Activated CD8-positive, alpha-beta memory T cell treated with anti-CD3 and anti-CD28 coated beads, Interleukin-2, amount 10 ng/mL, durations not matched to agents 7 days and 5 days (primary cell): ENCODE measurements around the gene LRBA. TPM values are rescaled to one million over a fixed set of nuclear protein-coding genes. Genes with fewer than 3 reads are reported as not detected.

Source experiments
- ATAC-seq: fragments of 150-1000 bp; cut with Tn5 transposase; one replicate; pipeline ENCODE4 v1.10.0; 2021; ENCODE audit warnings: moderate library complexity
- CTCF ChIA-PET: fragments of 350-600 bp; sonication (Branson Sonifier 250); formaldehyde crosslinking; loops from one replicate; lab custom pipeline; 2021; ENCODE audit warnings: antibody characterized with exemption; lab: Charles Lee
- DNase-seq: peaks from one replicate; pipeline ENCODE4 v3.0.0-alpha.2; 2020
- H3K27ac Mint-ChIP-seq: one replicate; pipeline ENCODE4 v1.8.0; 2021; ENCODE audit warnings: mild to moderate bottlenecking, mixed read lengths
- H3K27me3 Mint-ChIP-seq: one replicate; pipeline ENCODE4 v1.8.0; 2021; ENCODE audit warnings: mixed read lengths
- H3K36me3 Mint-ChIP-seq: one replicate; pipeline ENCODE4 v1.8.0; 2021; ENCODE audit warnings: mild to moderate bottlenecking, mixed read lengths
- H3K4me1 Mint-ChIP-seq: one replicate; pipeline ENCODE4 v1.8.0; 2021; ENCODE audit warnings: mixed read lengths
- H3K4me3 Mint-ChIP-seq: one replicate; pipeline ENCODE4 v1.8.0; 2021; ENCODE audit warnings: mild to moderate bottlenecking, moderate library complexity, mixed read lengths
- H3K9me3 Mint-ChIP-seq: one replicate; pipeline ENCODE4 v1.8.0; 2022; ENCODE audit warnings: low read depth, mixed read lengths
- total RNA-seq, 2 experiments: library from RNA; stranded (reverse); gene quantifications; one replicate each; pipeline ENCODE4 v1.2.3, GENCODE V29; 2021

Gene LRBA
- total RNA-seq, 2 experiments from 2014 or later = 59.2 to 60.2 TPM

- no peak for ATAC-seq
- no peak overlapping the region for H3K27ac Mint-ChIP-seq
- CTCF ChIA-PET = interaction anchor here (1.0 kb wide), 1 partner anchor 367 kb away, joined by 3 read pairs; no protein-coding TSS in a partner anchor
Measured at GRCh38 chr4:150593996-150594395, 421.1 kb downstream of the LRBA start.

GRCh38 chr4:150591904-150592303 lies 423.2 kb downstream of the LRBA start:
- CTCF ChIA-PET = no interaction called here
- Mint-ChIP-seq H3K4me1 (peaks cover 1% of the 10 kb centered on the region), H3K9me3 (no peaks in the 10 kb centered on the region), H3K36me3 (peaks cover 6% of the 10 kb centered on the region), H3K4me3 (no peak overlapping the region), H3K27ac (no peak overlapping the region), H3K27me3 (no peaks in the 10 kb centered on the region)
- ATAC-seq (no peak), DNase-seq (no peak)

More at GRCh38 chr4:150593996-150594395, 421.1 kb downstream of the LRBA start:
- no peak for DNase-seq
- Mint-ChIP-seq H3K36me3 (peaks cover 12% of the 10 kb centered on the region), H3K4me1 (peaks cover 1% of the 10 kb centered on the region), H3K27me3 (no peaks in the 10 kb centered on the region), H3K9me3 (no peaks in the 10 kb centered on the region), H3K4me3 (no peak overlapping the region)

DNA sequence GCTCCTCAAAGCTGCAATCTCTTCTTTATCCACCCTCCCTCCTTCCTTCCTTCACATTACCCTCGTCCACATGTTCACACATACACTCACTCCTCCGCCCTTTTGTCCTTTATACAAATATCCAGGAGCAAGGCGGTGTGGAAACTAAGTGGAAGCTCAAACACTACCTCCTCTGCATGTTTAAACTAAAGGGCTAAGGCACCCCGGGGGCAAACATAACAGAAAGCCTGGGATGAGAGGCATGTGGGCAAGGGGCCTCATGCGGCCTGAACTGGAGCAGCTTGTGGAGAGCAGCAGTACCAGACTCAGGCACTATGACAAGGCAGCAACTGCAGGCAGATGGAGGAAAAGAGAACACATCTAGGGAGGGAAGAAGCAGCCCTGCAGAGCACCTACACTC lies 423.7 kb downstream of the LRBA start:
- peaks cover 6% of the 10 kb centered on the region for H3K36me3 Mint-ChIP-seq
- CTCF ChIA-PET = no interaction called here
- H3K27ac Mint-ChIP-seq = no peak overlapping the region
- no peak for DNase-seq
- H3K27me3 Mint-ChIP-seq = no peaks in the 10 kb centered on the region
- H3K4me1 Mint-ChIP-seq = peaks cover 1% of the 10 kb centered on the region
- ATAC-seq = no peak
- no peaks in the 10 kb centered on the region for H3K9me3 Mint-ChIP-seq
- H3K4me3 Mint-ChIP-seq = no peak overlapping the region

- Mint-ChIP-seq H3K4me3 (no peak overlapping the region), H3K9me3 (no peaks in the 10 kb centered on the region), H3K4me1 (peaks cover 1% of the 10 kb centered on the region), H3K27me3 (no peaks in the 10 kb centered on the region), H3K27ac (no peak overlapping the region), H3K36me3 (peaks cover 8% of the 10 kb centered on the region)
- DNase-seq (no peak), ATAC-seq (no peak)
- CTCF ChIA-PET = no interaction called here
Measured at GRCh38 chr4:150590631-150591030, 424.5 kb downstream of the LRBA start.

DNA sequence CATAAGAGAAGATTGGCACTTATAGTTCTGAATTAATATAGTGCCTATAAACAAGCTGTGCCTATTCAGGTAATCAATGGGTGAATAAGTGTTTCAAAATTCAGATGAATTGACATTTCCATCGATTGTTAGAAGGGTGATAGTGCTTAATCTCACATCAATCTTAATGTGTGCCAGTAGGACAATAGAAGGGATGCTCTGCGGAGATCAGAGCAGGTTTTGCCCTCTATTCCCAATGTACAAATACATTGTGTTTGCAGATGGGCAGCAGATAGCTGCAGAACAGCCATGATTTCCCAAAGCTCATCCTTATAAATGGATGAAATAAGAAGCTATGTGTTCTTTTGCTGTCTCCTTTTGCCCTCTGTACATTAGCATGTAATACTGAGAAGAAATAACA lies 425.9 kb downstream of the LRBA start:
- H3K4me1 Mint-ChIP-seq = peaks cover 1% of the 10 kb centered on the region
- CTCF ChIA-PET = no interaction called here
- DNase-seq = no peak

GRCh38 chr4:150588316-150588715 lies 426.8 kb downstream of the LRBA start:
- DNase-seq (no peak), ATAC-seq (no peak)
- H3K4me1 Mint-ChIP-seq = peaks cover 1% of the 10 kb centered on the region
- H3K4me3 Mint-ChIP-seq = no peak overlapping the region
- H3K27me3 Mint-ChIP-seq = no peaks in the 10 kb centered on the region
- no peaks in the 10 kb centered on the region for H3K9me3 Mint-ChIP-seq
- no peak overlapping the region for H3K27ac Mint-ChIP-seq
- H3K36me3 Mint-ChIP-seq = peaks cover 20% of the 10 kb centered on the region
- CTCF ChIA-PET = no interaction called here

More for the DNA sequence above, 425.9 kb downstream of the LRBA start:
- H3K27ac Mint-ChIP-seq = no peak overlapping the region
- H3K4me3 Mint-ChIP-seq = no peak overlapping the region
- no peaks in the 10 kb centered on the region for H3K27me3 Mint-ChIP-seq
- H3K36me3 Mint-ChIP-seq = peaks cover 12% of the 10 kb centered on the region
- H3K9me3 Mint-ChIP-seq = no peaks in the 10 kb centered on the region
- no peak for ATAC-seq

DNA sequence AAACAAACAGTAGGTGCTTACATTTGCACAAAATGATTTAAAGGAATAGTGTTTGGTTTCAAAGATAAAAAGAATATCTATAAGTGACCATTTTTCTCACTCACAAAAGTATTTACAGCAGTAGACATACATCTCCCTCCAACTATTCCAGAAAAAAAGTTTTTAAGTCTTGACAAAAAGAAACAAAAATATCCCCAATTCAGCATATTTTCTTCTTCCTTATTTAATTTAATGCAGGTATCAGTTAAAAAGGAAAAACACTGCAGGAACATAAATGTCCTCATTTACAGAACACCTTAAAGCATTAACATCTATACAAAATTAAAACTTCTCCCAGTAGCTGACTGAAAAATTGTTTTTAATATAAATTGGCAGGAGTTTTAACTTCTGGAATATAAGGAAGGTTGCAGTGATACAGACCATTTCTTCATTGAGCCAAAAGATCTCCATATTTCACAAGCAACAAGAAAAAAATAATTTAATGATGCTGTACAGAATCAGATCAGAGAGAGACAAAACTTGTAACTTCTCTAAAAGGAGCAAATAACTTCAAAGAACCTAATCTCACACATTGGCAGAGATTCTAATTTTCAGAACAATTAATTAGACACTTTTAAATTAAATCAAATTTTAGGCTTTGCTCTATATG lies 428.8 kb downstream of the LRBA start:
- DNase-seq = no peak
- Mint-ChIP-seq H3K4me1 (no peaks in the 10 kb centered on the region), H3K36me3 (peaks cover 40% of the 10 kb centered on the region), H3K27me3 (no peaks in the 10 kb centered on the region), H3K4me3 (no peak overlapping the region), H3K9me3 (peaks cover 11% of the 10 kb centered on the region), H3K27ac (no peak overlapping the region)
- CTCF ChIA-PET = no interaction called here
- no peak for ATAC-seq

DNA sequence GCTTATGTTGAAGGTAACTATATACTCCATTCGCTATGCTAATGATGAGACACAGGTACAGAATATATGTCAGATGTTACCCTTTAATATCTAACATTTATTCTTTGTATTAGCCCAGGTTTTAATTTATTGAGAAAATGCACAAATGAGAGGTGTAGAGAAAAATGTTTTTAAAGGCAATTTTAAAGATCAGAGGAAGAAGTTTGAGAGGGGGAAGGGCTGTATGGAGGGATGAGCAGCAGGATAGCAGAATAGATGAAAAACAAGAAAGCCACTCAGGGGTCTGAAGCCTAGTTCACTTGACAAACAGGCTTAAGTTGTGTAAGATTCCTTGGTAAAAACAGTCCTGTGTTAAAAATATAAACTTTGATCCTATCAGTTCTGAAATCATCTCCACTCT lies 429.5 kb downstream of the LRBA start:
- DNase-seq = no peak
- Mint-ChIP-seq H3K4me3 (no peak overlapping the region), H3K27me3 (no peaks in the 10 kb centered on the region), H3K36me3 (peaks cover 44% of the 10 kb centered on the region), H3K27ac (no peak overlapping the region), H3K4me1 (no peaks in the 10 kb centered on the region), H3K9me3 (peaks cover 11% of the 10 kb centered on the region)
- CTCF ChIA-PET = no interaction called here
- ATAC-seq = no peak

DNA sequence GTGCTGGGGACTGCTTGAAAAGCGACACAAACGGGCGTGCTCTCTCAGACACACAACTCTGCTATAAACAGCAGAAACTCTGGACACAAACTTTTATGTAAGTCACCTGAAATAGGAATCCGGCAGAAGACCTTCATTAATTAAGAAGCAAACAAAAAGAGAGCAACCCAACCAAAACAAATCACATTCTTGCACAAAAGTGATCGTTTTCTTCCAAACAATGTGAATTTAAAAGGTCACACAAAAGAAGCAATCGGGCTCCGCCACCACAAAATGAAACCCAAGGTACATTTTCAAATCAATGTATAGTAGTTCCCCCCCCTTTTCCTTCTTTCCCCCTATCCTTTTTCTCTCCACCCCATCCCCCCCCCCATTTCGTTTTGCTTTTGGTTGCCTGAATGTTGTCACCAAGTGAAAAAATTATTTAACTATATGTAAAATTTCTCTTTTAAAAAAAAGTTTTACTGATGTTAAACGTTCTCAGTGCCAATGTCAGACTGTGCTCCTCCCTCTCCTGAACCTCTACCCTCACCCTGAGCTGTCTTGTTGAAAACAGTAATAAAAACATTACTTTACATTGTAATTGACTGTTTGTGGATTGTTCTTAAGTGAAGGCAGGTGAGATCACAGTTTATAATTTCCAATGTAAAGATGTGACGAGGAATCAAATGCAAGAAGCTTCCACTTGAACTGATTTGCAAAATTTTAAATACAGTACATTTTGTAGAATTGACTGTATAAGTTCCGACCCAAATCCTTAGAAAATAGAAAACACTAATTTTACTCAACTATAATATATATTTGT lies 430.8 kb downstream of the LRBA start:
- H3K4me1 Mint-ChIP-seq = no peaks in the 10 kb centered on the region
- H3K27ac Mint-ChIP-seq = no peak overlapping the region
- no peak for ATAC-seq
- no peak overlapping the region for H3K4me3 Mint-ChIP-seq
- H3K36me3 Mint-ChIP-seq = peaks cover 55% of the 10 kb centered on the region
- CTCF ChIA-PET = no interaction called here
- H3K27me3 Mint-ChIP-seq = no peaks in the 10 kb centered on the region
- H3K9me3 Mint-ChIP-seq = peaks cover 16% of the 10 kb centered on the region
- no peak for DNase-seq

DNA sequence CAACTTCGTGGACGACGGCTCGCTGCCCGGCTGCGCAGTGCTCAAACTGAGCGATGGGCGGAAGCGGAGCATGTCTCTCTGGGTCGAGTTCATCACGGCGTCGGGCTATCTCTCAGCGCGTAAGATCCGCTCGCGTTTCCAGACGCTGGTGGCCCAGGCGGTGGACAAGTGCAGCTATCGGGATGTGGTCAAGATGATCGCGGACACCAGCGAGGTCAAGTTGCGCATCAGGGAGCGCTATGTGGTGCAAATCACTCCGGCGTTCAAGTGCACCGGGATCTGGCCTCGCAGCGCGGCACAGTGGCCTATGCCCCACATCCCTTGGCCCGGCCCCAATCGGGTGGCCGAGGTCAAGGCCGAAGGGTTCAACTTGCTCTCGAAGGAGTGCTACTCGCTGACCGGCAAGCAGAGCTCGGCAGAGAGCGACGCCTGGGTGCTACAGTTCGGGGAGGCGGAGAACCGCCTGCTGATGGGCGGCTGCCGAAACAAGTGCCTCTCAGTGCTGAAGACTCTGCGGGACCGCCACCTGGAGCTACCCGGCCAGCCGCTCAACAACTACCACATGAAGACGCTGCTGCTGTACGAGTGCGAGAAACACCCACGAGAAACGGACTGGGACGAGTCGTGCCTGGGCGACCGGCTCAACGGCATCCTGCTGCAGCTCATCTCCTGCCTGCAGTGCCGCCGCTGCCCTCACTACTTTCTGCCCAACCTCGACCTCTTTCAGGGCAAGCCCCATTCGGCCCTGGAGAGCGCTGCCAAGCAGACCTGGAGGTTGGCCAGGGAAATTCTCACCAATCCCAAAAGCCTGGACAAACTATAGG lies 431.6 kb downstream of the LRBA start:
- Mint-ChIP-seq H3K9me3 (peaks cover 17% of the 10 kb centered on the region), H3K27me3 (no peaks in the 10 kb centered on the region), H3K4me1 (no peaks in the 10 kb centered on the region), H3K4me3 (no peak overlapping the region), H3K27ac (no peak overlapping the region), H3K36me3 (peaks cover 60% of the 10 kb centered on the region)
- DNase-seq (no peak), ATAC-seq (no peak)
- CTCF ChIA-PET = no interaction called here

- no peak overlapping the region for H3K27ac Mint-ChIP-seq
- DNase-seq (no peak), ATAC-seq (no peak)
- peaks cover 57% of the 10 kb centered on the region for H3K36me3 Mint-ChIP-seq
- CTCF ChIA-PET = no interaction called here
- no peaks in the 10 kb centered on the region for H3K4me1 Mint-ChIP-seq
- H3K9me3 Mint-ChIP-seq = peaks cover 17% of the 10 kb centered on the region
- H3K4me3 Mint-ChIP-seq = no peak overlapping the region
- H3K27me3 Mint-ChIP-seq = no peaks in the 10 kb centered on the region
Measured at GRCh38 chr4:150582873-150583286, 432.2 kb downstream of the LRBA start.

- DNase-seq (no peak), ATAC-seq (no peak)
- no peak within 1 kb of the TSS for H3K27ac Mint-ChIP-seq
- no peaks in the 10 kb centered on the region for H3K27me3 Mint-ChIP-seq
- H3K9me3 Mint-ChIP-seq = peaks cover 17% of the 10 kb centered on the region
- H3K36me3 Mint-ChIP-seq = peaks cover 55% of the 10 kb centered on the region
- H3K4me3 Mint-ChIP-seq = no peak within 1 kb of the TSS
- CTCF ChIA-PET = no interaction called here
- no peaks in the 10 kb centered on the region for H3K4me1 Mint-ChIP-seq
Measured at GRCh38 chr4:150582146-150582872, 432.8 kb downstream of the LRBA start, which contains the start of gene MAB21L2. TSS of gene MAB21L2 (plus strand) at chr4:150582151. CDS start at chr4:150583030, 879 bp downstream.

GRCh38 chr4:150581641-150582051 lies 433.4 kb downstream of the LRBA start:
- Mint-ChIP-seq H3K36me3 (peaks cover 55% of the 10 kb centered on the region), H3K9me3 (peaks cover 17% of the 10 kb centered on the region), H3K27ac (no peak overlapping the region), H3K4me1 (no peaks in the 10 kb centered on the region), H3K4me3 (no peak overlapping the region), H3K27me3 (no peaks in the 10 kb centered on the region)
- CTCF ChIA-PET = no interaction called here
- ATAC-seq = no peak
- DNase-seq = no peak
